ENCODE measurements around the gene HSFY1.
"Not testable (repeated sequence)": the region's sequence is repeated elsewhere in the genome, so short reads cannot be mapped to it uniquely, and the experiment has no call there.

DNA sequence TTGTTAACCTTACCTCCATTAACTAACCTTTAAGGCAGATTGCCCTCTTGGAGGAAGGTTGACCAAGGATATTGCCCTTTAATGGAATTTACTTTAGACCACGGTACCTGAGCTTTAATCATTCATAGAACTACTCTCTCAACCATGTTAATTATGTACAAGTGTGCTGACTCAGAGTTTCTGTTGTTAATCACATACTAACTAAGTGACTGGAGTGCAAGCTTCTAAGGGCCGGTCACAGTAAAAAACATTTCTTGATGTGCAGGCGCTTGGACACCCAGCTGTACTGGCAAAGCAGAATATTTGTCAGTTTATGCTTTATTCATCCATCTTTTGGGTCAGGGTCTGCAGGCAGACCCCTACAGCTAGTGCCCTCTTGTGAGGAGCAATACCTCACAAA, 6.6 kb downstream of the HSFY1 start:
- TF ChIP-seq, protein P1, sequence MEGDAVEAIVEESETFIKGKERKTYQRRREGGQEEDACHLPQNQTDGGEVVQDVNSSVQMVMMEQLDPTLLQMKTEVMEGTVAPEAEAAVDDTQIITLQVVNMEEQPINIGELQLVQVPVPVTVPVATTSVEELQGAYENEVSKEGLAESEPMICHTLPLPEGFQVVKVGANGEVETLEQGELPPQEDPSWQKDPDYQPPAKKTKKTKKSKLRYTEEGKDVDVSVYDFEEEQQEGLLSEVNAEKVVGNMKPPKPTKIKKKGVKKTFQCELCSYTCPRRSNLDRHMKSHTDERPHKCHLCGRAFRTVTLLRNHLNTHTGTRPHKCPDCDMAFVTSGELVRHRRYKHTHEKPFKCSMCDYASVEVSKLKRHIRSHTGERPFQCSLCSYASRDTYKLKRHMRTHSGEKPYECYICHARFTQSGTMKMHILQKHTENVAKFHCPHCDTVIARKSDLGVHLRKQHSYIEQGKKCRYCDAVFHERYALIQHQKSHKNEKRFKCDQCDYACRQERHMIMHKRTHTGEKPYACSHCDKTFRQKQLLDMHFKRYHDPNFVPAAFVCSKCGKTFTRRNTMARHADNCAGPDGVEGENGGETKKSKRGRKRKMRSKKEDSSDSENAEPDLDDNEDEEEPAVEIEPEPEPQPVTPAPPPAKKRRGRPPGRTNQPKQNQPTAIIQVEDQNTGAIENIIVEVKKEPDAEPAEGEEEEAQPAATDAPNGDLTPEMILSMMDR (IDR thresholded peaks at IDR 0.05): not testable (repeated sequence)
- not testable (repeated sequence) for TF ChIP-seq POLR2A (IDR thresholded peaks at IDR 0.05)

All from transverse colon (tissue), 3 donors.